Measurements from ENCODE around the gene MIPOL1.

DNA sequence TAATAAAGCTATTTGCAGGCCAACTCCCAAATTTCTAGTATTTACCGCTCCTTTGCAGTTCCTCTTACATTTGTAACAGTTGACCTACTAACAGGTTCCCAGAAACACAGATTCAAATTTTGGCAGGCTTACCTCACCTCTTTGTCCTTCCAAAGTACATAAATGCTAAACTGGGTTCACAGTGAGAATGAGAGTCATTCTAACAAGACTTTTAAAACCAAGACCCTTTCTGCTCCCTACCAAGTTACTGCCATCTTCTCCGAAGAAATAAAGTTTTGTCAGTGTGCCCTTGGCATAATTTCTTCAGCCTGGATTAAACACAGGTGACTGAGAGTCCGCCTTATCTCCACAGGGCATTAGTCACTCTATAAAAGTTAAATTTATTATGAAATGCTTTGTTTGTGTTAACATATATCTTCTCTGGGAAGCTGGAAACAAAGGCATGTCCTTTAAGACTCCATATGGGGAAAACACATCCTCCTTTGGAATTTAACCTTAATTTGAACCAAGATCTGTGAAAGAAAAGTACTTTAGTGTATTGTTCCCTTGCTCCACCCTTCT lies 369.2 kb downstream of the MIPOL1 start:
- TF ChIP-seq EGR1 (IDR thresholded peaks at IDR 0.05; ENCODE audit: low read depth) (no peak), EZH2 (IDR thresholded peaks at IDR 0.05) (no peak)

Data from HCT116 (cell line).